Thyroid gland (tissue), 4 donors: ENCODE measurements around the gene MMP14. TPM values are rescaled to one million over a fixed set of nuclear protein-coding genes. Genes with fewer than 3 reads are reported as not detected.
A peak's percentile ranks its signal among the peaks of the same experiment; 100 is the strongest.

Source experiments
- DNase-seq, 2 donors: peaks; one replicate each; pipeline ENCODE4 v3.0.0-alpha.2; 2019
- H3K27ac ChIP-seq, 3 donors: fragments of 200-600 bp; sonication (generic); 1 replicate in 2 of 3; 2 replicates in 1 of 3; pipeline ENCODE4 v1.5.1; 2016 to 2019; ENCODE audit warnings: mild to moderate bottlenecking in 1 of 3, moderate library complexity in 1 of 3
- H3K27me3 ChIP-seq: fragments of 200-600 bp; sonication (generic); one replicate; pipeline ENCODE4 v1.5.1; 2019
- H3K36me3 ChIP-seq, 2 donors: fragments of 200-600 bp; sonication (generic); one replicate each; pipeline ENCODE4 v1.5.1; 2016 to 2019
- H3K4me1 ChIP-seq, 2 donors: fragments of 200-600 bp; sonication (generic); one replicate each; pipeline ENCODE4 v1.5.1; 2017 to 2019
- H3K4me3 ChIP-seq, 3 donors: fragments of 200-600 bp; sonication (generic); replicated peaks in 1 of 3; 1 replicate in 2 of 3; 2 replicates in 1 of 3; pipeline ENCODE4 v1.5.1; 2016; ENCODE audit warnings: mild to moderate bottlenecking in 1 of 3
- H3K9me3 ChIP-seq: fragments of 200-600 bp; sonication (generic); one replicate; pipeline ENCODE4 v1.5.1; 2017
- POLR2A ChIP-seq, 2 donors: fragments of 450-650 bp; IDR thresholded peaks; one replicate each; pipeline ENCODE4 v1.6.1; 2017; ENCODE audit warnings: antibody characterized with exemption in 2 of 2, mild to moderate bottlenecking in 2 of 2, moderate library complexity in 1 of 2
- WGBS, 2 donors: methylation state at CpG; one replicate each; pipeline ENCODE4 v1.1.5; 2017; 5-methylcytosine and 5-hydroxymethylcytosine counted together
- intact Hi-C: fragments of 100-400 bp; cut with DNase I; formaldehyde crosslinking; loops from one replicate; pipeline ENCODE4 v1.15.1; 2023
- total RNA-seq, 4 donors: library from RNA; depleted of rRNA; stranded (reverse); fragments of >200 nt; gene quantifications; one replicate each; pipeline ENCODE4 v1.2.3, GENCODE V29; 2016
- TF ChIP-seq, protein P1 (sequence below), 6 experiments: fragments of 200-600 bp in 3 of 6; fragments of 450-650 bp in 3 of 6; sonication (generic) in 3 of 6; IDR thresholded peaks; one replicate each; pipeline ENCODE4 v1.5.1; 2016 to 2019; ENCODE audit warnings: antibody characterized with exemption in 6 of 6, mild to moderate bottlenecking in 2 of 6, inconsistent platforms in 1 of 6, moderate library complexity in 1 of 6

The MMP14 gene
- total RNA-seq, 4 donors from 2014 or later = 59.7 to 119 (median 88.5) TPM

DNA sequence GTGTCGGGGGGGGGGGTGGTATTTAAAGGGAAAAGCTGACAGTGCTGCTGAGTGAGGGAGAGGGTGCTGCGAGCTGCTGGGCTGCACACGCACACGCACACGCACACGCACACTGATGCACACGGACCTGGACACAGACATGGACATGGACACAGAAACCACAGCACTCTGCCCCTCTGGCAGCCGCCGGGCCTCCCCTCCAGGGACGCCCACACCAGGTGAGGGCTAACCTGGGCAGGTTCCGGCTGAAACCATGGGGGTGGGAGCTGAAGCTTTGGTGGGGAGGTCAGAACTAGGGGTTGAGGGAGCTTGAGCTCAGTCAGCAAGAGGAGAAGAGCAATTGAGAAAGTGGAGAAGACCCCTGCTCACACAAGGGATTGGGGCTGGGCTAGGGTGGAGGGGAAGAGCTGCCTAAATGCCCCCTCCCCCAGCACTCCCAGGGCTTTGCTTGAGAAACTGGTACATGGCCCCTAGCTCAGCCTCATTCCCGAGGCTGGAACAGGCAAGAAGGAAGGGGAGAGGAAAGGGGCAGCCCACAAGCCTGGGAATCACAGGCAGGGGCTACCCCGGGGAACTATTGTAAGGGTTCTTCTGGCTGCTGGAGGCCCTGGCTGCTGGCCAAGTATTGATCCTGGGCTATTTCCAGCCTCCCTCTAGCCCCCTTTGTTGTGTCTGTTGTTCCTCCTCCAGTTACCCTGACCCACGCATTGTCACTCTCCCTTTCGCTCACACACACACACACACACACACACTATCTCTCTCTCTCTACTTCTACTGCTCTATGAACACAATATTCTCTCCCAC lies 47.0 kb downstream of the MMP14 start, which contains the start of gene REM2:
Gene REM2, plus strand, starts transcription at position 50 of the 804 bp plus-strand sequence. Its CDS starts 66 bp downstream, at position 116.
- Histone ChIP-seq H3K27me3 (no peaks in the 10 kb centered on the region), H3K4me3 (no peak within 1 kb of the TSS), H3K27ac (no peak within 1 kb of the TSS), H3K9me3 (no peaks in the 10 kb centered on the region), H3K36me3 (peaks cover 3 to 12% of the 10 kb centered on the region in 2 donors), H3K4me1 (peaks cover 10 to 28% of the 10 kb centered on the region in 2 donors)
- no peak for DNase-seq
- intact Hi-C loops = no loop called here
- WGBS, 2 donors = 24 to 29% methylated on average over 15 of the region's 15 CpGs
- TF ChIP-seq POLR2A (IDR thresholded peaks at IDR 0.05) = no peak
- TF ChIP-seq, protein P1, sequence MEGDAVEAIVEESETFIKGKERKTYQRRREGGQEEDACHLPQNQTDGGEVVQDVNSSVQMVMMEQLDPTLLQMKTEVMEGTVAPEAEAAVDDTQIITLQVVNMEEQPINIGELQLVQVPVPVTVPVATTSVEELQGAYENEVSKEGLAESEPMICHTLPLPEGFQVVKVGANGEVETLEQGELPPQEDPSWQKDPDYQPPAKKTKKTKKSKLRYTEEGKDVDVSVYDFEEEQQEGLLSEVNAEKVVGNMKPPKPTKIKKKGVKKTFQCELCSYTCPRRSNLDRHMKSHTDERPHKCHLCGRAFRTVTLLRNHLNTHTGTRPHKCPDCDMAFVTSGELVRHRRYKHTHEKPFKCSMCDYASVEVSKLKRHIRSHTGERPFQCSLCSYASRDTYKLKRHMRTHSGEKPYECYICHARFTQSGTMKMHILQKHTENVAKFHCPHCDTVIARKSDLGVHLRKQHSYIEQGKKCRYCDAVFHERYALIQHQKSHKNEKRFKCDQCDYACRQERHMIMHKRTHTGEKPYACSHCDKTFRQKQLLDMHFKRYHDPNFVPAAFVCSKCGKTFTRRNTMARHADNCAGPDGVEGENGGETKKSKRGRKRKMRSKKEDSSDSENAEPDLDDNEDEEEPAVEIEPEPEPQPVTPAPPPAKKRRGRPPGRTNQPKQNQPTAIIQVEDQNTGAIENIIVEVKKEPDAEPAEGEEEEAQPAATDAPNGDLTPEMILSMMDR (IDR thresholded peaks at IDR 0.05) = no peak

DNA sequence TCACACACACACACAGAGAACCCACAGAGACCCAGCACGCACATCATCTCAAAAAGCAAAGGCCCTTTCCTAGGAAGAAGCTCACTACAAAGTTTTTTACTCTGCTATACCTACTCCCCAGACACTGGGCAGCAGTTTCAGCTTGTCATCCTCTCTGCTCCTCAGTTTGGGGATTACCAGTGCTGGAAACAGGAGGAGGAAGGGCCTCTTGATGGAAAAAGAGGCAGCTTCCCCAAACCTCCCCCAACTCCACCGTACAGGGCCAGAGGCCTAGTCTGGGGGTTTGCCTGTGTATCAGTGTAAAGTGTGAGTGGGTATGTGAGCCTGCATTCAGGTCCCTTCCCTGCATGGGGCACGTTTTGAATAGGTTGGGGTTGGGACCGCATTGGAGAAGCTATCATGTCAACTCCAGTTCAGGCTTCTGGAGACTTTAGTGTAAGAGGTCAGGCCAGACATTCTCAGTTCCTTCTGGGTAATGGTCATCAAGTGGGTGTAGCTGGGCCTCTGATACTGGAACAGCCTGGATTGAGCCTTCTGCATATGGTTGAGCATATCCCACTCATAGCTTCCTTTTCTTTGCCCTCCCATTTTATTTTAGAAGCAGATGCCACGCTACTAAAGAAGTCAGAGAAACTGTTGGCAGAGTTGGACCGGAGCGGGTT lies 47.8 kb downstream of the MMP14 start:
- 79 to 94% methylated on average over 7 of the region's 7 CpGs for WGBS, 2 donors
- H3K4me1 ChIP-seq = peaks cover 10 to 28% of the 10 kb centered on the region in 2 donors
- no peaks in the 10 kb centered on the region for H3K9me3 ChIP-seq
- DNase-seq = no peak
- no peaks in the 10 kb centered on the region for H3K27me3 ChIP-seq
- intact Hi-C loops = no loop called here
- H3K27ac ChIP-seq = no peak overlapping the region
- H3K4me3 ChIP-seq = no peak overlapping the region
- H3K36me3 ChIP-seq = peaks cover 0 to 3% of the 10 kb centered on the region in 2 donors
- TF ChIP-seq, protein P1 (IDR thresholded peaks at IDR 0.05) = no peak

- TF ChIP-seq POLR2A (IDR thresholded peaks at IDR 0.05) = no peak
- TF ChIP-seq, protein P1 (IDR thresholded peaks at IDR 0.05) = no peak
- WGBS, 2 donors = 94 to 97% methylated on average over 11 of the region's 11 CpGs
These were observed 48.5 kb downstream of the MMP14 start for GRCh38 chr14:22884738-22885523.

DNA sequence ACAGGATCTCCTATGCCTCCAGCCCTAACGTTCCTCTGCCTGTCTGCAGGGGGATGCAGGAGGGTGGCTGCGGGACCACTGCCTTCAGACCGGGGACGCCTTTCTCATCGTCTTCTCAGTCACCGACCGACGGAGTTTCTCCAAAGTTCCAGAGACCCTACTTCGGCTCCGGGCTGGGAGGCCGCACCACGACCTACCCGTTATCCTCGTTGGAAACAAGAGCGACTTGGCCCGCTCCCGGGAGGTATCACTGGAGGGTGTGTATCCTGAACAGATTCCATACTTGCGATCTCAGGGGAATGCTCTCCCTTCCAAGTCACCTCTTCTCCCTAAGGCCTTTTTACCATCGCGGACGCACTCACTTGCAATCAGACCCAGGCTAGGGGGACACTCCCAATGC lies 49.6 kb downstream of the MMP14 start:
- Histone ChIP-seq H3K4me3 (peak overlapping the region in 1 of 3 donors; percentile 56), H3K27ac (no peak overlapping the region), H3K9me3 (no peaks in the 10 kb centered on the region), H3K4me1 (peaks cover 10 to 28% of the 10 kb centered on the region in 2 donors), H3K36me3 (no peaks in the 10 kb centered on the region), H3K27me3 (no peaks in the 10 kb centered on the region)
- WGBS, 2 donors = 93 to 94% methylated on average over 21 of the region's 21 CpGs
- intact Hi-C loops = no loop called here
- no peak for TF ChIP-seq POLR2A (IDR thresholded peaks at IDR 0.05)
- TF ChIP-seq, protein P1 (IDR thresholded peaks at IDR 0.05) = no peak
- DNase-seq = no peak

More at GRCh38 chr14:22884738-22885523, 48.5 kb downstream of the MMP14 start:
- H3K27ac ChIP-seq = no peak overlapping the region
- no peak for DNase-seq
- H3K27me3 ChIP-seq = no peaks in the 10 kb centered on the region
- H3K4me1 ChIP-seq = peaks cover 10 to 28% of the 10 kb centered on the region in 2 donors
- intact Hi-C loops = no loop called here
- H3K9me3 ChIP-seq = no peaks in the 10 kb centered on the region
- H3K4me3 ChIP-seq = no peak overlapping the region
- H3K36me3 ChIP-seq = no peaks in the 10 kb centered on the region
